Thyroid gland (tissue), 4 donors: ENCODE measurements around the gene SSUH2. TPM values are rescaled to one million over a fixed set of nuclear protein-coding genes. Genes with fewer than 3 reads are reported as not detected.

ENCODE experiments used
- DNase-seq, 2 donors: peaks; one replicate each; pipeline ENCODE4 v3.0.0-alpha.2; 2019
- H3K27ac ChIP-seq, 3 donors: fragments of 200-600 bp; sonication (generic); 1 replicate in 2 of 3; 2 replicates in 1 of 3; pipeline ENCODE4 v1.5.1; 2016 to 2019; ENCODE audit warnings: mild to moderate bottlenecking in 1 of 3, moderate library complexity in 1 of 3
- H3K27me3 ChIP-seq: fragments of 200-600 bp; sonication (generic); one replicate; pipeline ENCODE4 v1.5.1; 2019
- H3K36me3 ChIP-seq, 2 donors: fragments of 200-600 bp; sonication (generic); one replicate each; pipeline ENCODE4 v1.5.1; 2016 to 2019
- H3K4me1 ChIP-seq, 2 donors: fragments of 200-600 bp; sonication (generic); one replicate each; pipeline ENCODE4 v1.5.1; 2017 to 2019
- H3K4me3 ChIP-seq, 3 donors: fragments of 200-600 bp; sonication (generic); replicated peaks in 1 of 3; 1 replicate in 2 of 3; 2 replicates in 1 of 3; pipeline ENCODE4 v1.5.1; 2016; ENCODE audit warnings: mild to moderate bottlenecking in 1 of 3
- H3K9me3 ChIP-seq: fragments of 200-600 bp; sonication (generic); one replicate; pipeline ENCODE4 v1.5.1; 2017
- CTCF ChIP-seq, 6 experiments: fragments of 200-600 bp in 3 of 6; fragments of 450-650 bp in 3 of 6; sonication (generic) in 3 of 6; IDR thresholded peaks; one replicate each; pipeline ENCODE4 v1.5.1; 2016 to 2019; ENCODE audit warnings: antibody characterized with exemption in 6 of 6, mild to moderate bottlenecking in 2 of 6, inconsistent platforms in 1 of 6, moderate library complexity in 1 of 6
- POLR2A ChIP-seq, 2 donors: fragments of 450-650 bp; IDR thresholded peaks; one replicate each; pipeline ENCODE4 v1.6.1; 2017; ENCODE audit warnings: antibody characterized with exemption in 2 of 2, mild to moderate bottlenecking in 2 of 2, moderate library complexity in 1 of 2
- WGBS, 2 donors: methylation state at CpG; one replicate each; pipeline ENCODE4 v1.1.5; 2017; 5-methylcytosine and 5-hydroxymethylcytosine counted together
- intact Hi-C: fragments of 100-400 bp; cut with DNase I; formaldehyde crosslinking; loops from one replicate; pipeline ENCODE4 v1.15.1; 2023
- total RNA-seq, 4 donors: library from RNA; depleted of rRNA; stranded (reverse); fragments of >200 nt; gene quantifications; one replicate each; pipeline ENCODE4 v1.2.3, GENCODE V29; 2016

Gene SSUH2
- total RNA-seq, 4 donors from 2014 or later: 0.11 to 1.0 (median 0.42) TPM; not detected in 1

- Histone ChIP-seq H3K27ac (no peak overlapping the region), H3K27me3 (no peaks in the 10 kb centered on the region), H3K9me3 (no peaks in the 10 kb centered on the region), H3K36me3 (no peaks in the 10 kb centered on the region), H3K4me3 (no peak overlapping the region), H3K4me1 (no peaks in the 10 kb centered on the region)
- intact Hi-C loops: no loop called here
- WGBS, 2 donors: 82 to 86% methylated on average over 6 of the region's 6 CpGs
- TF ChIP-seq CTCF (IDR thresholded peaks at IDR 0.05): no peak
- no peak for TF ChIP-seq POLR2A (IDR thresholded peaks at IDR 0.05)
- no peak for DNase-seq
Observed at GRCh38 chr3:8667463-8668091, 23.0 kb upstream of the SSUH2 start.

- H3K9me3 ChIP-seq: no peaks in the 10 kb centered on the region
- DNase-seq: no peak
- no peaks in the 10 kb centered on the region for H3K27me3 ChIP-seq
- intact Hi-C loops: no loop called here
- peaks cover 0 to 5% of the 10 kb centered on the region in 2 donors for H3K4me1 ChIP-seq
- no peak overlapping the region for H3K4me3 ChIP-seq
- no peak overlapping the region for H3K27ac ChIP-seq
- TF ChIP-seq CTCF (IDR thresholded peaks at IDR 0.05): no peak
- TF ChIP-seq POLR2A (IDR thresholded peaks at IDR 0.05): no peak
- 76 to 83% methylated on average over 4 of the region's 4 CpGs for WGBS, 2 donors
- no peaks in the 10 kb centered on the region for H3K36me3 ChIP-seq
Observed at GRCh38 chr3:8665407-8665896, 20.9 kb upstream of the SSUH2 start.

- Histone ChIP-seq H3K27ac (no peak overlapping the region), H3K36me3 (no peaks in the 10 kb centered on the region), H3K4me3 (no peak overlapping the region), H3K9me3 (no peaks in the 10 kb centered on the region), H3K4me1 (peaks cover 17 to 21% of the 10 kb centered on the region in 2 donors), H3K27me3 (no peaks in the 10 kb centered on the region)
- TF ChIP-seq POLR2A (IDR thresholded peaks at IDR 0.05): no peak
- peak in 5 of 6 experiments; percentile 35 to 63 (median 38) for TF ChIP-seq CTCF (IDR thresholded peaks at IDR 0.05)
- intact Hi-C loops: no loop called here
- peak; percentile 58 to 61 for DNase-seq
- WGBS, 2 donors: 62 to 64% methylated on average over 12 of the region's 12 CpGs
Observed at GRCh38 chr3:8663177-8664061, 18.8 kb upstream of the SSUH2 start.

- Histone ChIP-seq H3K4me3 (no peak overlapping the region), H3K27me3 (no peaks in the 10 kb centered on the region), H3K4me1 (peaks cover 20 to 29% of the 10 kb centered on the region in 2 donors), H3K36me3 (no peaks in the 10 kb centered on the region), H3K27ac (no peak overlapping the region), H3K9me3 (no peaks in the 10 kb centered on the region)
- TF ChIP-seq CTCF (IDR thresholded peaks at IDR 0.05) (no peak), POLR2A (IDR thresholded peaks at IDR 0.05) (no peak)
- WGBS, 2 donors: 59 to 75% methylated on average over 4 of the region's 4 CpGs
- intact Hi-C loops: no loop called here
- no peak for DNase-seq
Observed at GRCh38 chr3:8662594-8662993, 18.0 kb upstream of the SSUH2 start.
